ENCODE results near the gene CLDN5.

- TF ChIP-seq, protein P1, sequence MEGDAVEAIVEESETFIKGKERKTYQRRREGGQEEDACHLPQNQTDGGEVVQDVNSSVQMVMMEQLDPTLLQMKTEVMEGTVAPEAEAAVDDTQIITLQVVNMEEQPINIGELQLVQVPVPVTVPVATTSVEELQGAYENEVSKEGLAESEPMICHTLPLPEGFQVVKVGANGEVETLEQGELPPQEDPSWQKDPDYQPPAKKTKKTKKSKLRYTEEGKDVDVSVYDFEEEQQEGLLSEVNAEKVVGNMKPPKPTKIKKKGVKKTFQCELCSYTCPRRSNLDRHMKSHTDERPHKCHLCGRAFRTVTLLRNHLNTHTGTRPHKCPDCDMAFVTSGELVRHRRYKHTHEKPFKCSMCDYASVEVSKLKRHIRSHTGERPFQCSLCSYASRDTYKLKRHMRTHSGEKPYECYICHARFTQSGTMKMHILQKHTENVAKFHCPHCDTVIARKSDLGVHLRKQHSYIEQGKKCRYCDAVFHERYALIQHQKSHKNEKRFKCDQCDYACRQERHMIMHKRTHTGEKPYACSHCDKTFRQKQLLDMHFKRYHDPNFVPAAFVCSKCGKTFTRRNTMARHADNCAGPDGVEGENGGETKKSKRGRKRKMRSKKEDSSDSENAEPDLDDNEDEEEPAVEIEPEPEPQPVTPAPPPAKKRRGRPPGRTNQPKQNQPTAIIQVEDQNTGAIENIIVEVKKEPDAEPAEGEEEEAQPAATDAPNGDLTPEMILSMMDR (IDR thresholded peaks at IDR 0.05): no peak
- TF ChIP-seq POLR2A (IDR thresholded peaks at IDR 0.05): no peak
Observed at GRCh38 chr22:19495562-19496323, 28.5 kb downstream of the CLDN5 start.
